ENCODE data around the gene PARP12. TPM values are rescaled to one million over a fixed set of nuclear protein-coding genes. Genes with fewer than 3 reads are reported as not detected.

The PARP12 gene
- total RNA-seq, 2 experiments from 2014 or later, result 25.7 to 28.7 TPM

DNA sequence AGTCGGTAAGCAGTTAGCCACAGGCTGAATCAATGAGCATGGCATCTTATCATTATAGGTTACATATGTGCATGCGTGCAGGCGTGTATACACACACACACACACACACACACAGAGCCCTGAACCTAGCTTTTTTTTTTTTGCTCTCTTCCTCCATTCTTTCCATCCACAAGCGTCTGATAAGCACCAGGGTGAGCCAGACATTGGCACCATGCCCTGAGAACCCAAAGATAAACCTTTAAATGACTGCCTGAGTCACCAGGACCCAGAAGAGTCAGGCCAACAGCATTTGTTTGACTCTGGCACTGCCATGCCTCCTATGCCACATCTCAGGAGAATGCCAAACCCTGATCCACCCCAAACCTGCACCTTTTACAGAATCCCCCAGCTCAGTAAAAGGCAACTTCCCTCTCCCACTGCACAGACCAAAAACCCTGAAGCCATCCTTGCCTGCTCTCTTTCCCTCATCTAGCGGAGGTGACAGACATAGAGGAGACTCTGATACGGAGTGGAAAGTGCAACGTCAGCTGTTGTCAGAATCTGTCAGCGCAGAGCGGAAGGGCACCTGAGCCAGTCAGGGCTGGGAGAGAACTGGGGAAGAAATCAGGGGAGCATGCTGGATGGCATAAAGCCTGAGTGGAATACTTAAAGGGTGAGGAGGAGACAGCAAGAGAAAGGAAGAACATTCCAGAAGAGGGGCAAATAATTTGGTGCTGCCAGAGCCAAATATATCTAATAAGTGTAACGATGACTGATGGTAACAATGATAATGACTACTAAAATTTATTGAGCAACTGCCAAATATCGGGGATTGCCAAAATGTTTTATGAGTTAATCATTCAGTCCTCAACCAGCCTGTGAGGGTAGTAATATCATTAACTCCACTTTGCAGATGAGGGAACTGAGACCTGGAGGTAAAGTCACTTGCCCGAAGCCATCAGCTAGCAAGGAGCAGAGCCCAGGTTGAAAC, 3.2 kb downstream of the PARP12 start:
- H3K4me1 Mint-ChIP-seq, result peaks cover 42% of the 10 kb centered on the region
- no peaks in the 10 kb centered on the region for H3K9me3 Mint-ChIP-seq (ENCODE audit: low read depth)
- H3K27ac Mint-ChIP-seq, result peak overlapping the region; percentile 86
- peak; percentile 75 for DNase-seq
- H3K27me3 Mint-ChIP-seq, result no peaks in the 10 kb centered on the region
- intact Hi-C loops (cut with DNase I, micrococcal nuclease), result loop anchor here (5.0 to 10.0 kb wide), 7 partner anchors 118 to 1495 kb away; partner anchors contain the start of genes AGK (in 1 of the 2), FMC1 (in 1 of the 2), KDM7A (in 1 of the 2) and MKRN1 (in 1 of the 2)
- H3K36me3 Mint-ChIP-seq (ENCODE audit: low read depth), result peaks cover 12% of the 10 kb centered on the region
- CTCF ChIA-PET, result interaction anchor here (1.4 kb wide), 1 partner anchor 266 kb away, joined by 4 read pairs; no protein-coding TSS in a partner anchor
- H3K4me3 Mint-ChIP-seq, result peak overlapping the region; percentile 78
- POLR2A ChIA-PET, result no interaction called here
- ATAC-seq, result peak; percentile 39

- no peak overlapping the region for H3K27ac Mint-ChIP-seq
- H3K9me3 Mint-ChIP-seq (ENCODE audit: low read depth), result no peaks in the 10 kb centered on the region
- CTCF ChIA-PET, result interaction anchor here (1.6 kb wide), 1 partner anchor 9 kb away, joined by 6 read pairs; no protein-coding TSS in a partner anchor
- peaks cover 52% of the 10 kb centered on the region for H3K4me1 Mint-ChIP-seq
- peaks cover 12% of the 10 kb centered on the region for H3K36me3 Mint-ChIP-seq (ENCODE audit: low read depth)
- no peak for ATAC-seq
- no peak overlapping the region for H3K4me3 Mint-ChIP-seq
- POLR2A ChIA-PET, result no interaction called here
- intact Hi-C loops (cut with DNase I, micrococcal nuclease), result no loop called here
- DNase-seq, result no peak
- no peaks in the 10 kb centered on the region for H3K27me3 Mint-ChIP-seq
These were observed 4.2 kb downstream of the PARP12 start for GRCh38 chr7:140058517-140058916.

GRCh38 chr7:140057143-140057535, 5.6 kb downstream of the PARP12 start:
- Mint-ChIP-seq H3K4me1 (peaks cover 52% of the 10 kb centered on the region), H3K27me3 (no peaks in the 10 kb centered on the region), H3K4me3 (no peak overlapping the region), H3K27ac (no peak overlapping the region), H3K9me3 (ENCODE audit: low read depth) (no peaks in the 10 kb centered on the region), H3K36me3 (ENCODE audit: low read depth) (peaks cover 18% of the 10 kb centered on the region)
- CTCF ChIA-PET, result interaction anchor here (0.9 to 1.5 kb wide), 2 partner anchors 12 to 81 kb away, joined by 3 to 4 read pairs; no protein-coding TSS in a partner anchor
- POLR2A ChIA-PET, result no interaction called here
- no peak for ATAC-seq
- DNase-seq, result no peak
- intact Hi-C loops (cut with DNase I, micrococcal nuclease), result no loop called here

DNA sequence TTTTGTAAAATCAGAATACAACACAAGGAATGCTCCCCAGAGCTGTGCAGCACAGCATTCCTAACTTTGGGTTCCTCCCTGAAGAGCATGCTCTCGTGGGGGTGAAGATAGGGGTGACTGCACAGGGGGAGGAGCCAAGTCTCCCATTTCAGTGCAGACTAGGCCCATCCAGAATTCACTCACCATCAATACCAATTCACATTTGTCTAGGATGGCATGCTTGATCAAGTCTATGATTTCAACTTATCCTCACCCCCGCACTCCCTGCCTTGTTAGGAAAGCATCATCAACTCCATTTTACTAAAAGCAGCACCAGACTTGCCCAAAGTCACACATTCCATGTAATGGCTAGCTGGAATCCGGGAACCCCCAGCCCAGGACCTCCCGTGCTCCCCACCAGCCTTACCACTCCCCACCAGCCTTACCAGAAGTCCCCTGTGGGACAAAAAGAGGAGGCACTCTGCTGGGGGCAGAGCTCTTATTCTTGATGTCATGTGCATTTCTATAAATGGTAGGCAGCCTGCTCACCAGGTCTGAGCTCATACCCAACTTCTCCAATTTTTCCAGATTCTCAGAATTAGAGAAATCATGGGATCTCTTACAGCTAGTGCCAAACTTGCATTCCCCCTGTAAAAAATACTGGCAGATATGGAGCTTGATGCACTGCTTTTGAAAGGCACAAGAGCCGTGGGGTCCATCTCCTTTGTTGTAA, 6.2 kb downstream of the PARP12 start:
- Mint-ChIP-seq H3K9me3 (ENCODE audit: low read depth) (no peaks in the 10 kb centered on the region), H3K36me3 (ENCODE audit: low read depth) (peaks cover 19% of the 10 kb centered on the region), H3K4me3 (no peak overlapping the region), H3K27me3 (no peaks in the 10 kb centered on the region), H3K27ac (no peak overlapping the region), H3K4me1 (peaks cover 50% of the 10 kb centered on the region)
- ChIA-PET CTCF (interaction anchor here (0.9 to 1.5 kb wide), 2 partner anchors 12 to 82 kb away, joined by 3 to 4 read pairs; no protein-coding TSS in a partner anchor), POLR2A (no interaction called here)
- intact Hi-C loops (cut with DNase I, micrococcal nuclease), result no loop called here
- DNase-seq, result no peak
- no peak for ATAC-seq

GRCh38 chr7:140055833-140056232, 6.9 kb downstream of the PARP12 start:
- POLR2A ChIA-PET, result no interaction called here
- Mint-ChIP-seq H3K27ac (no peak overlapping the region), H3K27me3 (no peaks in the 10 kb centered on the region), H3K9me3 (ENCODE audit: low read depth) (no peaks in the 10 kb centered on the region), H3K4me1 (peaks cover 43% of the 10 kb centered on the region), H3K4me3 (no peak overlapping the region), H3K36me3 (ENCODE audit: low read depth) (peaks cover 14% of the 10 kb centered on the region)
- CTCF ChIA-PET, result interaction anchor here (0.7 kb wide), 1 partner anchor 42 kb away, joined by 3 read pairs; no protein-coding TSS in a partner anchor
- DNase-seq (no peak), ATAC-seq (no peak)
- intact Hi-C loops (cut with DNase I, micrococcal nuclease), result no loop called here

DNA sequence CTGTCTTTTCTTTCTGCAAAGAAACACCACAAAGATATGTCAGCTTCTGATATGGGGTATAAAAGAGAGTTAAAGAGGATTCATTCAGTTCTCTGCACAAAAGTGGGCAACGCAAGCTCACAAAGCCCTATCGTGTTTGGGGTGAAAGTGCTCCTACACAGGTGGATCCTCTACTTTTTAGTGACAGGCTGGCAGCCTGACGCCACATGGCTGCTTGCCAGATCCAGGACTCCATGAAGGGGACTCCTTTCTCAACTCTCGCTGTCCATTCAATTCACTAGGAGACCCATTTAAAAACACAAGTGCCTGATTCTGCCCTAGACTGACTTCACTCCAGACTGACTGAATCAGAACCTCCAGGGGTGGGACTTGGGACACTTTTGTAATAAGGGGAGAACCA, 8.0 kb downstream of the PARP12 start:
- CTCF ChIA-PET, result interaction anchor here (0.6 to 0.7 kb wide), 2 partner anchors 16 to 162 kb away, joined by 3 read pairs; no protein-coding TSS in a partner anchor
- no peak overlapping the region for H3K4me3 Mint-ChIP-seq
- peaks cover 32% of the 10 kb centered on the region for H3K4me1 Mint-ChIP-seq
- no peak overlapping the region for H3K27ac Mint-ChIP-seq
- DNase-seq (no peak), ATAC-seq (no peak)
- H3K9me3 Mint-ChIP-seq (ENCODE audit: low read depth), result no peaks in the 10 kb centered on the region
- peaks cover 15% of the 10 kb centered on the region for H3K36me3 Mint-ChIP-seq (ENCODE audit: low read depth)
- POLR2A ChIA-PET, result interaction anchor here (0.6 kb wide), 1 partner anchor 50 kb away, joined by 3 read pairs; no protein-coding TSS in a partner anchor
- intact Hi-C loops (cut with DNase I, micrococcal nuclease), result no loop called here
- H3K27me3 Mint-ChIP-seq, result no peaks in the 10 kb centered on the region

DNA sequence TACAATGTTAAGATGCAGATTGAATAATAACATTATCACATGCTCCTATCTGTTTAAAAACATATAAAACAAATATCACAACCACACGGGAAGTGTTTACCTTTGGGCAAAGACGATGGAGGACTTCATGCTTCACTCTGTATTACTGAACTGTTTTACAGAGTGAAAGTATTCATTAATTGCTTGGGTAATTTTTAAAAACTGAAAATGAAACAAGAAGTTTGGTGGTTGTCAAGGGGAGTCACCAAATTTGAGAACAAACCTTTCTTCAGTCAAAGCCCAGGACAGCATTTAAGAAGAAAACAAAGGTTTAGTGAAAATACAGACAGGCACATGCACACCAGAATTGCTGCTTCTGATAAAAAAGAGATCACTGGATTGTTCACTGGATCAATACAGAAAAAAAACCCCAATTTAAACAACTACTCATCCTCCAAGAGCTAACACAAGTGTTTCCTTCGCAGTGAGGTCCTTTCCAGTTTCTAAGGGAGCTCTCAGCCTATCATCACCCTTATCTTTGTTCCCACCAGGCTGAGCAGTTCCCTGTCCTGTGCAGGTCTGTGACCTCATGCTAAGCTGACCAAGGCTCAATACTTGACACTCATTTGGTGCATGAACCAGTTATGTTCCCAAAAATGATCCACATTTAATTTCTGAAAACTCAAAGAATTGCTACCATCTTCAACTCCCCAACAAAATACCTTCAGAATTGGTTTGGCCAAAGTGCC, 8.8 kb downstream of the PARP12 start:
- intact Hi-C loops (cut with DNase I, micrococcal nuclease), result no loop called here
- Mint-ChIP-seq H3K36me3 (ENCODE audit: low read depth) (peaks cover 15% of the 10 kb centered on the region), H3K9me3 (ENCODE audit: low read depth) (no peaks in the 10 kb centered on the region), H3K4me1 (peaks cover 24% of the 10 kb centered on the region), H3K4me3 (no peak overlapping the region), H3K27me3 (no peaks in the 10 kb centered on the region), H3K27ac (no peak overlapping the region)
- DNase-seq (no peak), ATAC-seq (no peak)
- CTCF ChIA-PET, result no interaction called here
- POLR2A ChIA-PET, result interaction anchor here (0.6 kb wide), 1 partner anchor 49 kb away, joined by 3 read pairs; no protein-coding TSS in a partner anchor

DNA sequence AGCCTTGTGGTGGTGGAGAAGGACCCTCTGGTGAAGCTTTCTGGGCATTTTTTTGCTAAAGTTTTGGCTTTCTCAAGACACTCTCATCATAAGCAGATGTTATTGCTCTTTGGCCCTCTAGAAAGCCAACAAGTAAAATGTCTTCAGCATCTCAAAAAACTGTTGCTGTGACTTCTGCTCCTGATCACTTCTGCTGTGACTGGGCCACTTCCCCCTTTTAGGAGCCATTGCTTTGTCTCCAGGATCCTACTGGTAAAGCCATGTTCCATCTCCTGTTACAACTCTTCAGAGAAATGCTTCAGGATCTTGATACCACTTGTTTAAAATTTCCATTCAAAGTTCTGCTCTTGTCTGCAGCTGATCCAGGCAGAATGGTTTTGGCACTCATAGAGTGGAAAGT, 10.9 kb downstream of the PARP12 start:
- H3K4me3 Mint-ChIP-seq, result no peak overlapping the region
- H3K27ac Mint-ChIP-seq, result no peak overlapping the region
- ATAC-seq (no peak), DNase-seq (no peak)
- peaks cover 14% of the 10 kb centered on the region for H3K36me3 Mint-ChIP-seq (ENCODE audit: low read depth)
- no peaks in the 10 kb centered on the region for H3K27me3 Mint-ChIP-seq
- intact Hi-C loops (cut with DNase I, micrococcal nuclease), result no loop called here
- peaks cover 17% of the 10 kb centered on the region for H3K4me1 Mint-ChIP-seq
- no peaks in the 10 kb centered on the region for H3K9me3 Mint-ChIP-seq (ENCODE audit: low read depth)
- ChIA-PET CTCF (no interaction called here), POLR2A (no interaction called here)

GRCh38 chr7:140050100-140050499, 12.7 kb downstream of the PARP12 start:
- Mint-ChIP-seq H3K9me3 (ENCODE audit: low read depth) (no peaks in the 10 kb centered on the region), H3K4me3 (no peak overlapping the region), H3K4me1 (peaks cover 15% of the 10 kb centered on the region), H3K27me3 (no peaks in the 10 kb centered on the region), H3K27ac (no peak overlapping the region), H3K36me3 (ENCODE audit: low read depth) (peaks cover 18% of the 10 kb centered on the region)
- ChIA-PET POLR2A (no interaction called here), CTCF (interaction anchor here (1.0 kb wide), 1 partner anchor 8 kb away, joined by 6 read pairs; no protein-coding TSS in a partner anchor)
- intact Hi-C loops (cut with DNase I, micrococcal nuclease), result no loop called here
- ATAC-seq (no peak), DNase-seq (no peak)

GRCh38 chr7:140049339-140050024, 13.3 kb downstream of the PARP12 start:
- DNase-seq, result no peak
- intact Hi-C loops (cut with DNase I, micrococcal nuclease), result no loop called here
- Mint-ChIP-seq H3K9me3 (ENCODE audit: low read depth) (no peaks in the 10 kb centered on the region), H3K27ac (no peak overlapping the region), H3K4me3 (no peak overlapping the region), H3K27me3 (no peaks in the 10 kb centered on the region), H3K4me1 (peaks cover 10% of the 10 kb centered on the region), H3K36me3 (ENCODE audit: low read depth) (peaks cover 18% of the 10 kb centered on the region)
- CTCF ChIA-PET, result interaction anchor here (0.9 to 1.0 kb wide), 3 partner anchors 9 to 33 kb away, joined by 3 to 6 read pairs (median 4); no protein-coding TSS in a partner anchor
- ATAC-seq, result no peak
- POLR2A ChIA-PET, result no interaction called here
